HFFc6 (cell line): ENCODE data around the gene ZNF385D. TPM values are rescaled to one million over a fixed set of nuclear protein-coding genes. Genes with fewer than 3 reads are reported as not detected.

Experiments used
- DNase-seq: peaks from one replicate; pipeline ENCODE4 v3.0.0-alpha.2; 2018
- H3K27ac Mint-ChIP-seq: 2 replicates; pipeline ENCODE4 v1.8.0; 2020; ENCODE audit warnings: mild to moderate bottlenecking, mixed read lengths
- H3K27me3 Mint-ChIP-seq: 2 replicates; pipeline ENCODE4 v1.8.0; 2021; ENCODE audit warnings: mild to moderate bottlenecking, moderate library complexity, mixed read lengths; ENCODE audit not compliant: insufficient read depth
- H3K36me3 Mint-ChIP-seq: 2 replicates; pipeline ENCODE4 v1.8.0; 2021; ENCODE audit warnings: low read depth, mixed read lengths
- H3K4me1 Mint-ChIP-seq: 2 replicates; pipeline ENCODE4 v1.8.0; 2020; ENCODE audit warnings: low read depth, mixed read lengths
- H3K4me3 Mint-ChIP-seq: 2 replicates; pipeline ENCODE4 v1.8.0; 2020; ENCODE audit warnings: mild to moderate bottlenecking, moderate library complexity, mixed read lengths
- H3K9me3 Mint-ChIP-seq: 2 replicates; pipeline ENCODE4 v1.8.0; 2020; ENCODE audit warnings: mild to moderate bottlenecking, mixed read lengths
- total RNA-seq, 6 experiments: library from RNA; stranded (reverse); fragmentation: NEBNext Ultra II Directional; extraction: Animal tissue kit (Norgen Biotek cat#: 25700); gene quantifications; 2 replicates in 1 of 6; 3 replicates in 5 of 6; pipeline ENCODE4 v1.2.3, GENCODE V29; 2021
- TF ChIP-seq, protein P1 (sequence below): fragments of 200-600 bp; sonication (generic); IDR thresholded peaks from 2 replicates; pipeline ENCODE4 v1.5.0; 2021; ENCODE audit warnings: antibody characterized with exemption, mild to moderate bottlenecking

Gene ZNF385D
- total RNA-seq, 6 experiments from 2014 or later: 3.0 to 4.8 (median 4.1) TPM

DNA sequence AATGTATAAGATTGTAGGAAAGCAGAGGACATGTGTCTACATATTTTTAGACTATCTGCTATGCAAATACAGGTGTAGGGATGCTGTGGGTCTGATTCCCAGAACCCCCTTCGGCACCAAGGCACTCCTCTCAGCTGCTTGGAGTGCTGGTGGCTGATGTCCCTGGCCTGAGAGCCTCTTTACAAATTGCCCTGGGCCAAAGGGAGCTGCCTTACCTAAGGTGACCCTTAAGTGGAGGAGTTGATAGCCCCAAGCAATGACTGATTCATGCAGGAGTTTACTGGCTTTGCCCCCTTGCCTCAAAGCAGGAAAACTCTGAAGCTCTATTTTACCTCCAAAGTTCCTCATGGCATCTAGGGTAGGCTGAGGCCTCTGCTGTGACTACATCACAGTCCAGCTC, 83.0 kb downstream of the ZNF385D start:
- Mint-ChIP-seq H3K4me3 (no peak overlapping the region), H3K27ac (no peak overlapping the region), H3K4me1 (peaks cover 14% of the 10 kb centered on the region), H3K27me3 (peaks cover 2% of the 10 kb centered on the region), H3K9me3 (no peaks in the 10 kb centered on the region), H3K36me3 (no peaks in the 10 kb centered on the region)
- no peak for DNase-seq
- TF ChIP-seq, protein P1, sequence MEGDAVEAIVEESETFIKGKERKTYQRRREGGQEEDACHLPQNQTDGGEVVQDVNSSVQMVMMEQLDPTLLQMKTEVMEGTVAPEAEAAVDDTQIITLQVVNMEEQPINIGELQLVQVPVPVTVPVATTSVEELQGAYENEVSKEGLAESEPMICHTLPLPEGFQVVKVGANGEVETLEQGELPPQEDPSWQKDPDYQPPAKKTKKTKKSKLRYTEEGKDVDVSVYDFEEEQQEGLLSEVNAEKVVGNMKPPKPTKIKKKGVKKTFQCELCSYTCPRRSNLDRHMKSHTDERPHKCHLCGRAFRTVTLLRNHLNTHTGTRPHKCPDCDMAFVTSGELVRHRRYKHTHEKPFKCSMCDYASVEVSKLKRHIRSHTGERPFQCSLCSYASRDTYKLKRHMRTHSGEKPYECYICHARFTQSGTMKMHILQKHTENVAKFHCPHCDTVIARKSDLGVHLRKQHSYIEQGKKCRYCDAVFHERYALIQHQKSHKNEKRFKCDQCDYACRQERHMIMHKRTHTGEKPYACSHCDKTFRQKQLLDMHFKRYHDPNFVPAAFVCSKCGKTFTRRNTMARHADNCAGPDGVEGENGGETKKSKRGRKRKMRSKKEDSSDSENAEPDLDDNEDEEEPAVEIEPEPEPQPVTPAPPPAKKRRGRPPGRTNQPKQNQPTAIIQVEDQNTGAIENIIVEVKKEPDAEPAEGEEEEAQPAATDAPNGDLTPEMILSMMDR: no peak

DNA sequence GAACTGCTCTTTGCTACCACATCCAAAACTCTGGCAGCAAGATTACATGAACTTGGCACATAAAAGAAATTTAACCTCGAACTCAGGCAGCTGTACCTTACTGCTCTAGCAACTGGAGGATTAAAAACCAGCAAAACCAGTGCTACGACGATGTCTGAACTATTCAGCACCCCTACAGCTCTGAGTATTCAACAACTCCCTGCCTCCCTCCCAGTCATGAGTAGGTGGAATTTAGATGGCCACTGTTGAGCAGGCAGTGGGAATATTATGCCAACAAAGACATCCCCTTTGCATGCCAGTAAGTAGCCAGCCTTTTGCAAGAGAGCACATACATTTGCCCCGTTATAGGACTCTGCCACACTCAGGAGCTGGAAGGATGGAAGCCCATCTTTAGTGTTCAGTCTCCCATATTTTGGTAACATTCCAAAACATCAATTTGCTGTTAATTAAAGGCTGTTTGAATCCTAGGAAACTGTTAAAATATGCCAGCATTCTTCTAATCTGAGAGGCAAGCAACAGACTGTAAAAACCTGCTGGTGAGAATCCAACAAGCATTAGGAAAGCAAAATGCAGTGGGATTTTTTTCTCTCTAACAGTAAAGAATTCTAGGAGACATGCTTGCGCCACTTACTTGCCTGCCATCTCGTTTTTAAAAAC, 85.4 kb downstream of the ZNF385D start:
- TF ChIP-seq, protein P1: no peak
- H3K36me3 Mint-ChIP-seq: no peaks in the 10 kb centered on the region
- H3K9me3 Mint-ChIP-seq: no peaks in the 10 kb centered on the region
- no peak for DNase-seq
- H3K27ac Mint-ChIP-seq: no peak overlapping the region
- no peak overlapping the region for H3K4me3 Mint-ChIP-seq
- H3K4me1 Mint-ChIP-seq: no peaks in the 10 kb centered on the region
- H3K27me3 Mint-ChIP-seq: peaks cover 2% of the 10 kb centered on the region

DNA sequence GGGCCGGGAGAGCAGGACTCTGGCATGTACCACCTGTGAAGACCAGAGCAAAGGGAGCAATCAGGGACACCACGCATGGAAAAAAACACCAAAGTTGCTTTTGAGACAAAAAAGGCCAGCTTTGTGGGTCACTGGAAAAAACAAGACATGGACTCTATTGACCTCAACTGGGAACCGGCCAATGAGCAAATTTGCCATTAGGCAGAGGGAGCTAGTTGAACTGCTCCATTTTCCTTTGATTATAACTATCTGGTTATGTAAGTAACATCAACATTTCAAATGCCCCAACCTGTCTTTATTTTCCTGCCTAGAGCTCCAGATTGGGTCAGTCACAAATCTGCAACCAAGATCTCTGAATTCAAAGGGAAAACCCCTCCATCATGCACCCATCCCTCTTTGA, 86.0 kb downstream of the ZNF385D start:
- no peak overlapping the region for H3K27ac Mint-ChIP-seq

DNA sequence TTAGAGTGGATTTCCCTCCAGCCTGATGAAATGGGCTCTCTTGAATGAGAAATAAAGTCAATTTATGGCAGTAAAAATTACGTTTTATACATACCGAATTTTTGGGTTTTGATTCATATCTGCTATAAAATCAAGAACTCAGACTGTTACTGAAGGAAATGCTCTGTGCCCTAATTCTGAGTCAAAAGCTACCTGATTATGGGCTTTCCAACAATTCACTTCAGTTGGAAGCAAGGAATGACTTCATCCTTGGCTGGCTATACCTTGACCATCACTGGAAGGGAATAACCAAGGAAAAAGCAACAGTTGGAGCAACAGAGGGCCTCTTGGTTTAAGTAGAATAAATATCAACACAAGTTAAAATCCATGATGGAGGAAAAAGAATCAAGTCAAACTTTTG, 88.6 kb downstream of the ZNF385D start:
- Mint-ChIP-seq H3K36me3 (no peaks in the 10 kb centered on the region), H3K27me3 (peaks cover 2% of the 10 kb centered on the region), H3K4me3 (no peak overlapping the region), H3K4me1 (no peaks in the 10 kb centered on the region), H3K9me3 (no peaks in the 10 kb centered on the region), H3K27ac (no peak overlapping the region)
- TF ChIP-seq, protein P1: no peak
- no peak for DNase-seq

More for the DNA sequence above, 86.0 kb downstream of the ZNF385D start:
- Mint-ChIP-seq H3K9me3 (no peaks in the 10 kb centered on the region), H3K4me1 (no peaks in the 10 kb centered on the region), H3K27me3 (peaks cover 2% of the 10 kb centered on the region), H3K4me3 (no peak overlapping the region), H3K36me3 (no peaks in the 10 kb centered on the region)
- TF ChIP-seq, protein P1: no peak
- DNase-seq: no peak

DNA sequence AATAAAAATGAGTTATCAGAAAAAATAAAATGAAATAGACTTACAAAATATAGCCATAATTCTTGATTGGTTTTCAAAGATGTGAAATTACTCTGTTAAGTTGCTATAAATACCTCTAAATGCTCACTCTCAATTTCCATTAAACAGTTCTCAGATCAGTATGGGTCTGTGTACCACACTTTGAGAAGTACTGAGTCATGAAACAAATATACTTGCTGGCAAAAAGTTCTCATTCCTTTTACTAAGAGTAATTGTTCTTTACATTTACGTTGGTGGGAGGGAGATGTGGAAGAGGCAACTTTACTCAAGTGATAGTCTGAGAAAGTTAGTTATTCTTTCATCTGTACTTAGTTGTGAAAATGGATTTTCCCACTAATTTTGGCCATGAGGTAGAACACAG, 96.3 kb downstream of the ZNF385D start:
- TF ChIP-seq, protein P1: no peak
- Mint-ChIP-seq H3K27ac (peak overlapping the region; percentile 37), H3K27me3 (no peaks in the 10 kb centered on the region), H3K4me1 (peaks cover 14% of the 10 kb centered on the region), H3K36me3 (no peaks in the 10 kb centered on the region), H3K4me3 (peak overlapping the region; percentile 32; the same call in 1 of the 2 replicates), H3K9me3 (no peaks in the 10 kb centered on the region)
- peak; percentile 42 for DNase-seq
